Neural cell (in vitro differentiated cells): ENCODE results near the gene RDM1. TPM values are rescaled to one million over a fixed set of nuclear protein-coding genes. Genes with fewer than 3 reads are reported as not detected.

Experiments used
- H2AFZ ChIP-seq: fragments of 200-600, 300-800 bp; sonication (generic), shearing (Covaris generic); 2 replicates; pipeline ENCODE4 v1.6.0; 2014; ENCODE audit warnings: low read depth, mild to moderate bottlenecking, antibody characterized with exemption, low read length, moderate library complexity
- H3F3A ChIP-seq: fragments of 200-600 bp; shearing (Covaris generic); 2 replicates; pipeline ENCODE4 v1.6.1; 2016; ENCODE audit warnings: mild to moderate bottlenecking, moderate library complexity, mixed read lengths, antibody characterized with exemption, low read length; ENCODE audit not compliant: insufficient read depth, poor library complexity, severe bottlenecking
- H3K27ac ChIP-seq: fragments of 200-600, 300-800 bp; sonication (generic), shearing (Covaris generic); 2 replicates; pipeline ENCODE4 v1.5.1; 2014; ENCODE audit warnings: mild to moderate bottlenecking, low read length, moderate library complexity
- H3K27me3 ChIP-seq: fragments of 300-800, 200-600 bp; sonication (generic), shearing (Covaris generic); 2 replicates; pipeline ENCODE4 v1.6.0; 2014; ENCODE audit warnings: mild to moderate bottlenecking, low read depth, low read length, moderate library complexity; ENCODE audit not compliant: insufficient read depth
- H3K36me3 ChIP-seq: fragments of 300-800, 200-600 bp; sonication (generic), shearing (Covaris generic); 2 replicates; pipeline ENCODE4 v1.5.1; 2014; ENCODE audit warnings: mild to moderate bottlenecking, antibody characterized with exemption, low read length, moderate library complexity; ENCODE audit not compliant: insufficient read depth
- H3K4me2 ChIP-seq: fragments of 300-800, 200-600 bp; sonication (generic), shearing (Covaris generic); 2 replicates; pipeline ENCODE4 v1.6.0; 2014; ENCODE audit warnings: mild to moderate bottlenecking, low read length
- H3K4me3 ChIP-seq: fragments of 300-800, 200-600 bp; sonication (generic), shearing (Covaris generic); 2 replicates; pipeline ENCODE4 v1.5.1; 2014; ENCODE audit warnings: mild to moderate bottlenecking, low read length, moderate library complexity
- H3K79me2 ChIP-seq: fragments of 200-600 bp; shearing (Covaris generic); replicated peaks from 2 replicates; pipeline ENCODE4 v1.6.0; 2014; ENCODE audit warnings: mild to moderate bottlenecking, low read length, moderate library complexity; ENCODE audit not compliant: insufficient read depth
- H3K9ac ChIP-seq: fragments of 300-800, 200-600 bp; sonication (generic), shearing (Covaris generic); 2 replicates; pipeline ENCODE4 v1.6.1; 2016; ENCODE audit warnings: mild to moderate bottlenecking, low read length, mixed read lengths
- H3K9me2 ChIP-seq: fragments of 200-600 bp; shearing (Covaris generic); 2 replicates; pipeline ENCODE4 v1.6.1; 2016; ENCODE audit warnings: mild to moderate bottlenecking, low read length, mixed read lengths; ENCODE audit not compliant: insufficient read depth
- H3K9me3 ChIP-seq: fragments of 200-600, 300-800 bp; sonication (generic), shearing (Covaris generic); 2 replicates; pipeline ENCODE4 v1.6.1; 2016; ENCODE audit warnings: mild to moderate bottlenecking, mixed run types, low read length, moderate library complexity, mixed read lengths
- H4K20me1 ChIP-seq: fragments of 200-600 bp; shearing (Covaris generic); 2 replicates; pipeline ENCODE4 v1.6.1; 2016; ENCODE audit warnings: mild to moderate bottlenecking, mixed run types; ENCODE audit not compliant: insufficient read depth
- CTCF ChIP-seq: fragments of 450-650 bp; IDR thresholded peaks from 2 replicates; pipeline ENCODE4 v1.5.1; 2014; ENCODE audit warnings: antibody characterized with exemption, mild to moderate bottlenecking, moderate library complexity; ENCODE audit not compliant: poor library complexity, severe bottlenecking
- EP300 ChIP-seq: fragments of 450-650 bp; conservative IDR thresholded peaks from 2 replicates; pipeline ENCODE4 v1.6.1; 2014; ENCODE audit warnings: antibody characterized with exemption, mild to moderate bottlenecking, moderate library complexity; ENCODE audit not compliant: poor library complexity, severe bottlenecking
- EZH2 ChIP-seq: fragments of 200-600, 300-800 bp; shearing (Covaris generic), sonication (generic); IDR thresholded peaks from 2 replicates; pipeline ENCODE4 v1.6.1; 2014; ENCODE audit warnings: antibody characterized with exemption, low read length, borderline replicate concordance, mild to moderate bottlenecking; ENCODE audit not compliant: insufficient read depth, poor library complexity, severe bottlenecking
- MXI1 ChIP-seq: fragments of 450-650 bp; conservative IDR thresholded peaks from 2 replicates; pipeline ENCODE4 v1.6.1; 2014; ENCODE audit warnings: antibody characterized with exemption, mild to moderate bottlenecking; ENCODE audit not compliant: poor library complexity, severe bottlenecking
- POLR2AphosphoS5 ChIP-seq: IDR thresholded peaks from 2 replicates; pipeline ENCODE4 v1.6.1; 2012
- RAD21 ChIP-seq: fragments of 450-650 bp; conservative IDR thresholded peaks from 2 replicates; pipeline ENCODE4 v1.6.1; 2014; ENCODE audit warnings: antibody characterized with exemption, mild to moderate bottlenecking, moderate library complexity
- REST ChIP-seq: IDR thresholded peaks from 2 replicates; pipeline ENCODE4 v1.6.1; 2012; ENCODE audit warnings: borderline replicate concordance
- SMC3 ChIP-seq: fragments of 450-650 bp; conservative IDR thresholded peaks from 2 replicates; pipeline ENCODE4 v1.6.1; 2014; ENCODE audit warnings: antibody characterized with exemption, mild to moderate bottlenecking, moderate library complexity; ENCODE audit not compliant: poor library complexity
- TAF1 ChIP-seq: IDR thresholded peaks from 2 replicates; pipeline ENCODE4 v1.6.1; 2012; ENCODE audit warnings: low read depth
- polyA plus RNA-seq: library from polyadenylated mRNA; depleted of rRNA; stranded (reverse); fragments of >200 nt; gene quantifications from 2 replicates; pipeline ENCODE4 v1.2.3, GENCODE V29; 2014

RDM1 gene
- polyA plus RNA-seq, 1 donor from 2014 or later, result not detected

GRCh38 chr17:35947156-35947585 lies 16.6 kb upstream of the RDM1 start:
- Histone ChIP-seq H3F3A (no peaks in the 10 kb centered on the region), H4K20me1 (no peaks in the 10 kb centered on the region), H3K27ac (no peak overlapping the region), H3K79me2 (no peaks in the 10 kb centered on the region), H3K4me3 (no peak overlapping the region), H3K36me3 (no peaks in the 10 kb centered on the region), H3K9me2 (no peaks in the 10 kb centered on the region), H3K27me3 (no peaks in the 10 kb centered on the region), H3K9ac (no peak overlapping the region), H3K4me2 (no peak overlapping the region), H3K9me3 (no peaks in the 10 kb centered on the region), H2AFZ (no peak overlapping the region)
- TF ChIP-seq MXI1, result no peak
- peak; percentile 73 for TF ChIP-seq RAD21
- no peak for TF ChIP-seq EP300
- peak; percentile 73 for TF ChIP-seq CTCF
- peak; percentile 67 for TF ChIP-seq SMC3
- TF ChIP-seq POLR2AphosphoS5, result no peak
- no peak for TF ChIP-seq TAF1
- no peak for TF ChIP-seq REST

- Histone ChIP-seq H3K9me3 (no peaks in the 10 kb centered on the region), H3K4me3 (no peak overlapping the region), H2AFZ (no peak overlapping the region), H3K36me3 (no peaks in the 10 kb centered on the region), H3K4me2 (no peak overlapping the region), H3K27me3 (no peaks in the 10 kb centered on the region), H3K79me2 (no peaks in the 10 kb centered on the region), H3K9ac (no peak overlapping the region), H3F3A (no peaks in the 10 kb centered on the region), H3K27ac (no peak overlapping the region), H4K20me1 (no peaks in the 10 kb centered on the region), H3K9me2 (no peaks in the 10 kb centered on the region)
- no peak for TF ChIP-seq CTCF
- TF ChIP-seq REST, result no peak
- TF ChIP-seq MXI1, result no peak
- TF ChIP-seq RAD21, result no peak
- TF ChIP-seq POLR2AphosphoS5, result no peak
- no peak for TF ChIP-seq EP300
- no peak for TF ChIP-seq EZH2
- no peak for TF ChIP-seq SMC3
- TF ChIP-seq TAF1, result no peak
Measured at GRCh38 chr17:35944151-35944550, 13.6 kb upstream of the RDM1 start.
